HG03103 (cell line): ENCODE results near the gene ANK2.

Experiments used
- ATAC-seq: cut with Tn5 transposase; IDR thresholded peaks from one replicate; pipeline ENCODE4 v1.9.1; 2021; ENCODE audit warnings: low read depth; ENCODE audit not compliant: unreplicated experiment

The ANK2 gene

DNA sequence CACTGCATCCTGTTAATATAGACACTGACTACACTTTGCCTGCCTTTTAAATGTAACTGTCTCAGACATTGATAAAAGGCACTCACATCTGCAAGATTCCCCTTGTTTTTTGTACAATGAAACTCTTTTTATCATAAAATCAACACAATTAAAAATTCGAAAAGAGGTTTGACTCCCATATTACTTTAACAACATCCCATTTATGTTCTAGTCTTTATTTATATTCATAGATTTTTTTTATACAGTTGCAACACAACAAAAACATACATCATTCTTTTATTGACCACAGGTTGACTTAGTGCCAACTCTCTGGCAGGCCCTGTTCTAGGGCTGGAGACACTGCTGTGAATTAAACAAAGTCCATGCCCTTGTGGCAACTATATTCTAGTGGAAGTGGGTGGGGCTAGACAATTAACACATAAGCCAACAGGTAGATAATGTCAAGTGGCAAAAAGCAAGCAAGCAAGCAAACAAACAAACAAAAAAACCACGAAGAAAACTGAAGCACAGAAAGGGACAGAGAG lies 36.8 kb downstream of the ANK2 start:
- ATAC-seq, result no peak

DNA sequence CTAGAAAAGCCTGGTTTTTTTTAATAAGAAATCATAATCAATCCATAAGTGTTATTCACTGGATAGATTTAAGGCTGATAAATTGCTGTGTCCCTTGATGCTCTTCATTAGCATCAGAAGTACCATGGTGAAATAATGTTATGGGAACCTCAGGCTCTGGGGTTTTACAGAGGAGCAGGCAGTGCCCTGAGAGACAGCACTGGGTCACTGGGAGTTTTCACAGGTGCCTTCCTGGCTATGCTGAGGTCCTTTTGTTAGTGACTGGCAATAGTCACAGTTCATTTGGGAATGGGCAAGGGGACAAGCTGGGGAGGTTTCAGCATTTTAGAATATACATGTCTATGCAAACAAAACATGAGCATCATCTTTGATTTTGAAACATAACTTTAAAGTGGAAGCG lies 38.6 kb downstream of the ANK2 start:
- no peak for ATAC-seq

DNA sequence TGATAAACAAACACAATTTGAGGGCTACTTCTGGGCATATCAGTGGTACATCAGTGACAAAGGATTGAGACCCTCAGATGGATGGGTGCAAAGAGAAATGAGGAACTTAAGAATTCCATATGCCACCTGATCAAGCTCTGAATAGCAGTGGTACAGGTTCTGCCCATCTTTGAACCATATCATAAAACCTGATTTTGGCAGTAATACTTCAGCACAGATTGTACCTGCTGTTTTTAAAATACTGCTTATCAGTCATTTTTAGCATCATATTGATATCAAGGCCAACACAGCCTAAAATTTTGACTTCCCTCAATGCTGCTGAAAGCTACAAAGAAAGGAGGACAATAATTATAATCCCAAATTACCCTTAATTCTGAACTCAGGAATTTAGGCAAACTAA lies 41.5 kb downstream of the ANK2 start:
- ATAC-seq, result no peak

DNA sequence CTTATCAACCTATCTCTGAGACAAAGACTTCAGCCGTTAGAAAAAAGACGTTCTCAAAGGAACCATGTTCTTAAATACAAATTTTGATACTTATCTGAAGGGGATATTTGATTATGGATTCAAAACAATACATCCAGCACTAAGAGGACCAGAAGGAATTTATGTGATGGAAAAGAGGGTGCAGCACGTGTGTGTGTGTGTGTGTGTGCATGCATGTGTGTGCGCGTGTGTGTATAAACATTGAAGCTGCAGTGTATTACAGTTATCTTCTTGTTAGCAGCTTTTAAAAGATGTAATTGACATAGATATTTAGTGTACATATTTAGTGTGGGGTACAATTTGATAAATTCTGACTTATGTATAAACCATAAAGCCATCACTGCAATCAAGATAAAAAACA lies 44.9 kb downstream of the ANK2 start:
- no peak for ATAC-seq

DNA sequence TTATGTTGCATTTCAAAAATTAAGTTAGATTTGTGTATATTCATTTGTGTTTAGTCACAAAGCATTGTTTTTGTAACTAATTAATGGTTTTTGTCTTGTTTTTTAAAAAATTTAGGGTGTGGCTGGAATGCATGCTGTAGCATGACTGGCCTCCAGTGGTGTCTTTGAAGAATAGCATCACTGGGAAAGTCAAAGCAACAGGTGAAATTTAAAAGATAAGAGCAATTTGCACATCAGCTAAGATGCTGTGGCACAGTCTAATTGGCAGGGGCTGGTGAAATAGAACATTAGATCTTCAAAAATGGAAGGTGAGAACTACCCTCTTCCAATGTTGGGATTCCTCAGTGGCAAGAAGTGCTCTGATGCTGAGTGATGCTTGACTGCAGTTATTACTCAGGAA lies 45.3 kb downstream of the ANK2 start:
- ATAC-seq, result no peak

DNA sequence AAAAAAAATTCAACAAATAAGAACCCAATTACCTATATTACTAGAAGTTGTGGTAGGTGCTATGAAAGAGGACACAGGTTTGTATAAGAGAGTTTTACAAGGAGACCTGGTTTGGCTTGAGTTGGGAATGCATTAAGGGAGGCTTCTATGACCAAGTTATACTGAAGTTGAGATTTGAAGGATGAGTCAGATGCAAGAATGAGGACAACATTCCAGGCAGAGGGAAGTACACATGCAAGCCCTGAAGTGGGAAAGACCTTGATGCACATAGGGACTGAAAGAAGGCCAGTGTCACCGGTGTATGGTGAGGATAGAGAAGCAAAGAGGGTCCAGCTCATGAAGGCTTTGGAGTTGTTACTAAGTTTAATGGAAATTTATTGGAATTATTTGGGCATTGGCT lies 52.2 kb downstream of the ANK2 start:
- no peak for ATAC-seq

DNA sequence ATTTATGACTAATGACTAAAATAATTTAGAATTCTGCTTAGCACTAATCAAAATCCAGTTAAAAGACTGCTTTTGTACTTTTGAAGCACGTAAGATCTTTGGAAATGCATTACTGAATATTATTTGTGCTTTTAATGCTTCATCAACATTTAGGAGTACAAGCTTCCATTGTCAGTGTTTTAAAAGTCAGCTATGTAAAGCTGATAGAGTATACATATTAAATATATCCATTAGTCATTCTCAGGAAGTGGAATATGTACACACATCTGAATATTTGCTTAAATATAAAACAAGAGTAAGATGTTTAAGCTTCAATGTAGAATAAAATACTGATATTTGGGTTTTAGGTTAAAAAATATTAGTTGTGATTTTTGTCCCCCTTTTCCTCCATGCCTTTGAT lies 54.1 kb downstream of the ANK2 start:
- no peak for ATAC-seq

DNA sequence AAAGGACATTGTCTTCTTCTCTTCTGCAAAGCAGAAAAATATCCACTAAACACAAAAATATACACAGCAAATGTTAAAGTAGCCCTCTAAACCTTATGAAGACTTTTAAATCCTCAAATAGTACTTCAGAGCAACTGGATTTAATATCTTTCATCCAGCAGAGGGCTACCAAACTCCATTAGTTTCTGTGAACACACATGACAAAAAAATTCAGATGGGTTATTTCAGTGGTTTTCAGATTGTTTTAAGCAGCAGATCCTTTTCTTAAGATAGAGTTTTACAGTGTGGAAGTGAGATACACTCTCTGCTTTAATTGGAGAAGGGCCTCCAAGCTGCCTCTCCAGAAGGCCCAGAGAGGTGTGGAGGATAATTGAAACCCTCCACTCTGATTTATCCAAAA lies 56.7 kb downstream of the ANK2 start:
- no peak for ATAC-seq

DNA sequence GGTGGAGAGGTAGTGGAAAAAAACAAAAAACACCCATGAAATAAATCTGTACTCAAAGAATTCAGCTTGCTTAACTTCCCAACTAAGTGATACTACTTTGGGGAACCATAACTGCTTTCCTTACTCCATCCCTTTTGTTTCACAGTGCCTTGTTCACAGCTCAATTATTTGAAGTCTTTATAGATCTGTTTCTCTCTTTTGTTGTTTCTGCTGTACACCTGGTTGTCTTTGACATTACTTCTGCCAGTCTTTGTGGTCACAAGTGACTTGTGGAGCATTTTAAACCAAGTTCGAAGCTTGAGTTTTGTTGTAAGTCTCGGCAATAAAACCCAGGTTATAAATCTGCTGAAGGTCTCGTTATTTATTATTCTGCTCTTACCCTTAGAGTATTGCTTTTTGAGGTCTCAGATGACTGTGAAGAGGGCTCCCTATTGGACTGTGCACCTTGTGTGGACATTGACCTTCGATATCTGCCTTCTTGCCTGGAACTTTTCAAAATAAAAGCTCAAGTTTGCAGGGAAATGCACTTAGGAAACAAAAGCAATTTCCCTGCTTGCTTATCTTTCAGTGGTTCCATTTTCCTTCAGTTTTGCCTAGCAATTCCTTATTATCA lies 59.8 kb downstream of the ANK2 start:
- ATAC-seq, result no peak

DNA sequence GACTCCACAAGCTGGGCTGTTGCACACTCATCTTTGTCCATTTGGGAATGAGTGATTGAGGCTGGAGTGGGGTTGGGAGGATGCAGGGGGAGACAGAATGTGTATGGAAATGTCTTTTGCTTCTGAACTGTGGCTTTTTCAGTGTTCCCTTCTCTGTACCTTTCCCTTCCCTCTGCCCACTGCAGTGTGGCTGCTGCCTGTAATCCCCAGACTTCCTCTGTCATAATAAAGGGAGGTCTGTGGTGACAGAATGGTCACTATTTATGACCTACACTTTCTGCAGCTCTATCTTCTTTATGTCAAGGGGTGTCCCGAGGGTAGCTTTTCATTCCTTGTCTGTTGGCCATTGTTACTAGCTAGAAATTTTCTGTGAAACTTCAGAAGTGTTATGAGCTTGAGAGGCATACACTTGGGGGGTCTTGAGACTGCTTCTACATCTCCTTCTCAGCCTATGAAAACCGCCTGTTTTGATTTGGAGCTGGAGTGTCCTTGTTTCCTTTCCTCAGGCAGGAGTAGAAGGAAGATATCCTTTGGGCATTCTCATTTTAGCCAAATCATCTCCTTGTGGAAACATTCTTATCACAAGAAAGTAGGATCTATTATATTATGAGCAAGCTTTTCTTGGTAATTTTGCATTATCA lies 63.0 kb downstream of the ANK2 start:
- ATAC-seq, result no peak

DNA sequence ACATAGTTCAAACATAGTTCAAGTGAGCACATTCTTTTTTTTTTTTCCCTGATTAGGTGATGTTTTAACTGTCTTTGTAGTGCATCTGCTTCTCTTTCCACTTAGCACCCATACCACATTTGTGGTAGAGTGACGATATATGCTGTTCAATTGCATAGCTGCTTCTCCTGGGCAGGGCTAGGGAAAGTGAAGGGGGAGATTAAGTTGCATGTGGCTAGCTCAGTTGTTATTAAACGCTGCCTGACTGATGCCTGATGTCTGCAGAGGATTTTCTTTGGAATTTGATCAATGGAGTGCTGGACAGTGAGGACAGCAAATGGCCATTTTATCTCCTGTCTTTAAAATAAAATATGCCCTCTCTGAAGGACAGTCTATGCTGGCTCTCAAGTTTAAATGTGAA lies 63.7 kb downstream of the ANK2 start:
- ATAC-seq, result no peak

DNA sequence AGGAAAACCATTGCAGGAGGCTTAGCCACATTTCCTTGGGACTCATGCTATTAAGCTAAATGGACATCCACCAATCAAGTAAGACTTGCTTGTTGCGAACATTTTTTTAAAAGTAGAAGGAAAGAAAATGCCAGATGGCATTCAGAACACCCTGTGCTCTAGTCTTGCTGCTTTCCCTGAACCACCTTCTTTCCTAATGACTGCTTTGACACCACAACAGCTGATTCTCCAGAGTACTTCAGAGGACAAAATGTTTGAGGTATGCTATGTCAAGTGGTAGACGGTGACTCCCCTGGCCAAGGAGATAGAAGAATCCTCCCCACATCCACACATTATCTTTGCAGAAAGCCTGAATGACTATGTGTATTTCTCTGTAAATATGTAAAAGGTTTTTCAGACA lies 65.4 kb downstream of the ANK2 start:
- no peak for ATAC-seq

DNA sequence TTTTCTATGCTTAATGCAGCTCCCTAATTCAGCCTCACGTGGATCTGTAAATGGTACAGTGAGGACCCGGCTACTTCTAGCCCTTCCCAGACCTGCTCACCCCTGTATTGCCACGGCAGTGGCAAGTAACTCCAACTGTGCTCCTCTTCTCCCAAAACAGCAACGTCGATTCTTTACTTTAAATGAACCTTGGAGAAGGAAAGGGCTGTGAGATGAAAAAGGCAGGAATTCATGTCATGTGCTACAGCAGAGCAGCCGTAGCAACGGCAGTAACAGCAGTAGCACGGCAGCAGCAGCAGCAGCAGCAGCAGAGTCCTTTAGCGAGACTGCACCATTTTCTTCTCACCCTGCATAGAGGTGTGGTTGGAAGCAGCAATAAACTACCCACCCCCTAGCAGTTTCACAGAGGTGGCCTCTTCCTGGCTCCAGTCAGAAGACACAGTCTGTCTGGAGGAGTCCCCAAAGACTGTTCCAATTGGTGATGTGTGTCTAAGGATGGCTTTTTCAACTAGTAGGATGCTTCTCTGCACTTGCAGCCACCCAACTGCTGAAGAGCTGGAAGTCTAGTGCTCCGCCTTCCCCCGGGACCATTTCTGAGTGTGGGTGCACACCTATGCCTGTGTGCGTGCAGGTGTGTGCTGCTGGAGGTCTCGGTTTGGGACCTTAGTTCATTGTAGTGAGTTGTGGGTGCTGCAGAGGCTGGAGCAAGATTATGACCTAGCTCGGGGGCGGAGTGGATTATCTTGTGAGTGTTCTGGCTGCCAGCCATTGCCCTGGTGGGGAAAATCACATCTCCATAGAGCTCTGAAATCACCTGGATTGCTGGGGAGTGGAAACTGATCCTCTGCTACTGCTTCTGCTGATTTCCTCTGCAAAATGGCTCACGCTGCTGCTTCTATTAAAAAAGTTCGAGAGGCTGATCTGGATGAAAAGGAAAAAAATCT lies 67.2 kb downstream of the ANK2 start:
- ATAC-seq, result no peak

DNA sequence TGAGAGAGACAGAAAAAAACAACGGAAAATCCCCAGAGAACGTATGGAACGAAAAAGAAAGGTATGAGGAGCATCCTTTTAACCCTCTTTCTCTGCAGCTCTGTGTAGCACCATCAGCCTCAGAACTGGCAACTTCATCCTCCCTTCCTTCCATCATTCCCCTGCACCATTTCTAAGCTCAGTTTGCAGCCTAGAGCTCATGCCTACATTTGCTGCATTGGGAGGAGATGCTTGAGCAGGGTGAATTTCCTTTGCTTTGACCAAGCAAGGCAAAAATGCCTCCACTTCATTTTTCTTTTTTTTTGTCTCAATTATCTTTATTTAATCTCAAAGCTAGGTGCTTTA lies 67.9 kb downstream of the ANK2 start:
- ATAC-seq, result no peak

DNA sequence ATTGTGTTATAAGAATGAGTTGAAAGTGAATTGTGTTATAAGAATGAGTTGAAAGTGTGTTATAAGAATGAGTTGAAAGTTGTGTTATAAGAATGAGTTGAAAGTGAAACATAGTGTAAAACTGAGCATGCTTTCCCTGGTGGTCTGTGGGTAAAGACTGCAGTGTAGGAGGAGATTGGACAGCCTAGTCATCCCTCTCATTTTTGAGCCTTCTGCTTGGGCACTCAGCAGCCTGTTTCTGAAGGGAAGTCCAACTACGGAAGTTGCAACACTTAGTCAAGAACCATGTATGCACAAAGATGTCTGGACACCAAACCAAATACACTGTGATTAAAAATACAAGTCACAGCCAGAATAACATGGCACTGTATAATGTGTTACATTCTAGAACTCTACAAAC lies 72.6 kb downstream of the ANK2 start:
- no peak for ATAC-seq

DNA sequence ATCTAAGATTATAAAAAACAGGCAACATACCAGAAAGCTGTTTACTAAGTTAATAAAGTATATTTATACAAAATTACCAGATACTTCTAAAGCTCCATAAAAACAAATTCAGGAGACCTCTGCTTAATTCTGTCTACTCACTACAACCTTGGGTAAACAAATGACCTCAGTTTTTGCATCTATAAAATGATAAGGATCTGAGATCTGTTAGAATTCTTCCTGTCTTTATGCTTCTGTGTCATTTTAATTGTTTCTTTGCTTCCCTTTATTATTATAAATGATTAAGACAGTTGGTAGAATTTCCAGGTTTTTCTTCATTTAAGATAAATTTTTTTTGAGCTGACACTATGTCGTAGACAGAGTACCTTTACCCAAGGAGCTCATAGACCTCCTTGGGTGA lies 76.0 kb downstream of the ANK2 start:
- ATAC-seq, result no peak

DNA sequence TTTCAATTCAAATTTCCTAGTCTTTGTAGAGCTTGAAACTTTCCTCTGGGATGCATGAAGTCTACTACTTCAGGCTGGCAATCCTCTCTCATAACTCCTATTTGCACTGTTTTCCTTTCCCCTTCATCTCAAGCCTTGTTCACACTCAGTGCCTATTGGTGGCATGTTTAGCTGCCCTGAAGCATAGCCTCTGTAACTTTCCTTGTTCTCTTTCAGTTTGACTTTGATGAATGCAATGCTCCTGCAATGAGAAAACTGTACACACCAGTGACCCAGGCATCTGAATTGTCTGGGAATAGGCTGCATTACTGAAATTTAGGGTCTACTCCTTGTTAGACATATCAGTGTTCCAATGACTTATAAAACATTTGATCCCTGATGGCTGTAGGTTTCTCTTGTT lies 81.7 kb downstream of the ANK2 start:
- no peak for ATAC-seq

DNA sequence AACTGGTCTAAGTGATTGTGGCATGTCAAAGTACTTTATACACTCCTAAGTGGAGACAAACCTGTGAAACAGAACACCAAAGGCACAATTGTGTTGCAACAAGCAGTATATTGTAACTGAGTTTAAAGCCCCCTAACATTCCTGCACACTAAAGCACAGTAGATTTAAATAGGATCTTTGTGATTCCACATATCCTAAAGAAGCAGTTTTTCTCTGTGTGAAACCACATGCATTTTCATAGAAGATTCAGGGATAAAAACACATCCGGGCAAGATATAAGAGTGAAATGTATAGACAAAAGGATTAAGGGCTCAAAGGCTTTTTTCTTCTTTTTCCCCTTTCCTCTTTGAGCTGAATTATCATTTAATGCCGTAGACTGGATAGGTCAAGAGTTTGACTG lies 82.2 kb downstream of the ANK2 start:
- ATAC-seq, result no peak

DNA sequence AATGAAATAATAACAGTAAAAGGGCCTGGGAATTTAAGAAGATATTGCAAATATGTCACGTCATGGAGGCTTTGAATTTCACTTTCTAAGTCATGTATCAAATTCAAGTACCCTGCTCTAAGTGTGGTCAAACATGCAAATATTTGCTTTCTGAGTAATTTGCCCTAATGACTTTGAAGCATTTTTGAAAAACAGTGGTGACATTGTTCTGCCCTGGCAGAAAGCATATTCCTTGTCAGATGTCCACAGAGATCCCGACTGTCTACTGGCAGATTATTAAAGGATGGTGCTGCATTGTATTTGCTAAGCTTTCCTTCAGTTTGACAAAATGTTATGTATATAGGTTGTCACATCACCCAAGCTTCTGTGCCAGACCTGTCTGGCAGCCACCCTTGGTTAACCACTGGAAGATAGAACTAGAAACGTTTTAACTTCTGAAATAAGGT lies 92.5 kb downstream of the ANK2 start:
- ATAC-seq, result no peak

DNA sequence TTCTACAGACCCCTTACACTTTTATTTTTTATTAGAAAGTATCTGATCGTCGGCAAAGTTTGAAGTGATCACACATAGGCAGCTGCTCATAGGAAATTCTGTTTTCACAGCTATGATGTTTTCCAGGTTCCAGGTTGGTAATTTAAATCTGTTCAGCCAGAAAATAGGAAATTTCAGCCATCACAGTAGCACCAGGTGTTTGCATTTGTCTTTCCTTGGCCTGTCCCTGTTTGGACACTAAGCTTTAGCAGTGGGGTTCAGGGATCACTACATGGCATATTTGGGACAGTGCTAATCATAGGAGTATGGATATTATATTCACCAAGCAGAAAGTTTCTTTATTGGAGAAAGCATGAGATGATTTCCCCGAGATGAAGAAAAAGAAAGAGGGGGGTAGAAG lies 92.9 kb downstream of the ANK2 start:
- ATAC-seq, result no peak

DNA sequence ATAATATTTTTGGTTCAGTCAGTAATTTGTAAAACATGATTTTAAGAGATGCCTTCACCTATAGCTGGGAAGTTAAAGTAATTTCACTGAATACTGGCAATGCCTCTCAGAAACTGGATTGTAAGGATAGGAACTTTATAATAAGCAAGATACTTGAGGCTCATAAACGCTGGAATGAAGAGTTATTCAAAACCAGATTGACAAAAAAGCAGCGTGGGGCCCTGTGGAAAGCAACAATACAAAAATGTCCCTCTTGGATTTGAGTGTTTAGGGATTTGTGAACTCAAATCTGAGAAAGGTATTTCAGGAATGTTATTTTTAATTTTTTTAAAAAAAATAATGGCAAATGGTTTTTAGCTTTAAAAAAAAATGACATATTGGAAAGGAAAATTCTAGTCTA lies 94.6 kb downstream of the ANK2 start:
- ATAC-seq, result no peak

DNA sequence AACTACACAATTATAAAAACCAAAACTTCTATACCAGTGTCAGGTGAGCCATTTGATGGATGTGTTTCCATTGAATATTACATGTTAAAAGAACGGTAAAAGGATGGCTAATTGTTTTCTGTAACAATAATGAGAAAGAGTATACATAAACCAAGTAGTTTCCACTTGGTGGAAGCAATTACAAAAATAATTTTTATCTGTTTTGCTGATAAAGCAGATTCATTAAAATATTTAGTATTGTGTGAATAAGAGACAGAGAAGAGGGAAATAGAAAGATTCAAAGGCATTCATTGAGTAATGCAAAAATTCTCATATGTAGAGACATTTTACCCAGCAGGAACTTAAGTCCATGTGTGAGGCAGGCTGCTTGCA lies 95.7 kb downstream of the ANK2 start:
- ATAC-seq, result no peak
